Smooth muscle cell (in vitro differentiated cells): ENCODE data around the gene HEMGN. TPM values are rescaled to one million over a fixed set of nuclear protein-coding genes. Genes with fewer than 3 reads are reported as not detected.
"Not testable (repeated sequence)": the region's sequence is repeated elsewhere in the genome, so short reads cannot be mapped to it uniquely, and the experiment has no call there.

Experiments
- DNase-seq: peaks from one replicate; lab custom pipeline; 2025; ENCODE audit not compliant: unreplicated experiment; lab: John Stamatoyannopoulos, UW
- H2AFZ ChIP-seq: fragments of 200-600 bp; sonication (generic); 2 replicates; pipeline ENCODE4 v1.6.0; 2016; ENCODE audit warnings: antibody characterized with exemption, low read depth, mild to moderate bottlenecking
- H3F3A ChIP-seq: fragments of 200-600 bp; sonication (generic); 2 replicates; pipeline ENCODE4 v1.6.0; 2017; ENCODE audit warnings: antibody characterized with exemption, low read depth
- H3K27ac ChIP-seq: fragments of 200-600 bp; sonication (generic); 2 replicates; pipeline ENCODE4 v1.5.1; 2016; ENCODE audit warnings: low read depth, mild to moderate bottlenecking
- H3K27me3 ChIP-seq: fragments of 200-600 bp; sonication (generic); 2 replicates; pipeline ENCODE4 v1.6.1; 2016; ENCODE audit warnings: low read depth, mild to moderate bottlenecking
- H3K36me3 ChIP-seq: fragments of 200-600 bp; sonication (generic); 2 replicates; pipeline ENCODE4 v1.5.1; 2016; ENCODE audit warnings: low read depth
- H3K4me1 ChIP-seq: fragments of 200-600 bp; sonication (generic); 2 replicates; pipeline ENCODE4 v1.5.1; 2016; ENCODE audit warnings: low read depth
- H3K4me2 ChIP-seq: fragments of 200-600 bp; sonication (generic); 2 replicates; pipeline ENCODE4 v1.6.0; 2016; ENCODE audit warnings: mild to moderate bottlenecking
- H3K4me3 ChIP-seq: fragments of 200-600 bp; sonication (generic); 2 replicates; pipeline ENCODE4 v1.5.1; 2016; ENCODE audit warnings: mild to moderate bottlenecking
- H3K79me2 ChIP-seq: fragments of 200-600 bp; sonication (generic); 2 replicates; pipeline ENCODE4 v1.6.0; 2016; ENCODE audit warnings: low read depth, mild to moderate bottlenecking
- H3K9ac ChIP-seq: fragments of 200-600 bp; sonication (generic); 2 replicates; pipeline ENCODE4 v1.6.0; 2016; ENCODE audit warnings: low read depth
- H3K9me3 ChIP-seq: fragments of 200-600 bp; sonication (generic); replicated peaks from 2 replicates; pipeline ENCODE4 v1.5.1; 2016; ENCODE audit warnings: low read depth
- H4K20me1 ChIP-seq: fragments of 200-600 bp; sonication (generic); 2 replicates; pipeline ENCODE4 v1.6.0; 2016; ENCODE audit warnings: low read depth
- CTCF ChIP-seq: fragments of 200-600 bp; sonication (generic); IDR thresholded peaks from 2 replicates; pipeline ENCODE4 v1.5.1; 2017; ENCODE audit warnings: borderline replicate concordance, mild to moderate bottlenecking, antibody characterized with exemption; ENCODE audit not compliant: insufficient read depth, poor library complexity, severe bottlenecking
- WGBS: methylation state at CpG from one replicate; pipeline ENCODE4 v1.1.7; 2016; ENCODE audit warnings: low lambda C conversion rate; 5-methylcytosine and 5-hydroxymethylcytosine counted together
- polyA plus RNA-seq: library from polyadenylated mRNA; unstranded; fragments of >200 nt; fragmentation: Nextera tagmentation; extraction: Ambion mirVana; gene quantifications from 2 replicates; pipeline ENCODE4 v1.2.1, GENCODE V29; 2016
- total RNA-seq: library from RNA; depleted of rRNA; stranded (reverse); fragments of >200 nt; gene quantifications from 2 replicates; pipeline ENCODE4 v1.2.3, GENCODE V29; 2014

Gene HEMGN
- total and polyA plus RNA-seq, 2 experiments from 2014 or later, result not detected

DNA sequence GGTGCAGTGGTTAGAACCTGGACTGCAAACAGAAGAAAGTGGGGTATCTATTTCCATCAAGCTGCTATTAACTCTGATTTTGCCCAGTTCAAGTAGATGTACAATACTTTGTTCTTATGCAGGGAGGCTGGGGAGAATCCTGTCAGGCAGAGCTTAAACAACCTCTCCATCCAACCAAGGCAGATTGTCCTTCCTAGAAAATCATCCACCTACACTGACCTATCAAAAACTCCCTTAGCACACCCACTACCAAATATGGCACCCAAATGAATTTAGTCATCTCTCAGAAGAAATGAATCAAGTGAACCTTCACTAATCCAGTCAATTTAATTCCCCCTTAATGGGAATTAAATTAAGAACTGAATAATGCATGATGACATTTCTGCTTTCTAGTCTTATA lies 18.4 kb upstream of the HEMGN start:
- H3K36me3 ChIP-seq, result no peaks in the 10 kb centered on the region
- TF ChIP-seq CTCF, result no peak
- no peaks in the 10 kb centered on the region for H3K79me2 ChIP-seq
- no peaks in the 10 kb centered on the region for H3F3A ChIP-seq
- no peak for DNase-seq
- H4K20me1 ChIP-seq, result no peaks in the 10 kb centered on the region
- H3K9me3 ChIP-seq, result no peaks in the 10 kb centered on the region
- H3K27me3 ChIP-seq, result peaks cover 24% of the 10 kb centered on the region
- H3K4me1 ChIP-seq, result no peaks in the 10 kb centered on the region
- H2AFZ ChIP-seq, result no peak overlapping the region
- H3K4me2 ChIP-seq, result no peak overlapping the region
- H3K27ac ChIP-seq, result no peak overlapping the region
- H3K9ac ChIP-seq, result no peak overlapping the region
- no peak overlapping the region for H3K4me3 ChIP-seq

- Histone ChIP-seq H3K27ac (no peak overlapping the region), H3K9me3 (no peaks in the 10 kb centered on the region), H3K36me3 (no peaks in the 10 kb centered on the region), H3K27me3 (peaks cover 36% of the 10 kb centered on the region), H2AFZ (no peak overlapping the region), H3F3A (no peaks in the 10 kb centered on the region), H3K79me2 (no peaks in the 10 kb centered on the region), H3K4me3 (no peak overlapping the region), H3K4me1 (no peaks in the 10 kb centered on the region), H4K20me1 (no peaks in the 10 kb centered on the region), H3K4me2 (no peak overlapping the region), H3K9ac (no peak overlapping the region)
- DNase-seq, result no peak
- TF ChIP-seq CTCF, result peak; percentile 40
These were observed 16.6 kb upstream of the HEMGN start for GRCh38 chr9:97954550-97954989.

- 84% methylated on average over 5 of the region's 5 CpGs for WGBS
- not testable (repeated sequence) for H3K4me3 ChIP-seq, H4K20me1 ChIP-seq
These were observed 12.9 kb upstream of the HEMGN start for GRCh38 chr9:97950873-97951272.

GRCh38 chr9:97947094-97947493 lies 9.1 kb upstream of the HEMGN start:
- not testable (repeated sequence) for H3K27ac ChIP-seq, H3K79me2 ChIP-seq, H3K4me3 ChIP-seq, H3K9me3 ChIP-seq, H3K9ac ChIP-seq, H3K4me2 ChIP-seq, H4K20me1 ChIP-seq, H3K36me3 ChIP-seq, H3F3A ChIP-seq, H3K4me1 ChIP-seq, DNase-seq, H2AFZ ChIP-seq
- 53% methylated on average over 2 of the region's 2 CpGs for WGBS
- H3K27me3 ChIP-seq, result peaks cover 63% of the 10 kb centered on the region

More at GRCh38 chr9:97950873-97951272, 12.9 kb upstream of the HEMGN start:
- H3K9ac ChIP-seq, H3K27ac ChIP-seq, H3K9me3 ChIP-seq, H3K79me2 ChIP-seq, H3K36me3 ChIP-seq, DNase-seq, H2AFZ ChIP-seq, H3K4me2 ChIP-seq, H3F3A ChIP-seq, H3K4me1 ChIP-seq: not testable (repeated sequence)
- peaks cover 50% of the 10 kb centered on the region for H3K27me3 ChIP-seq

DNA sequence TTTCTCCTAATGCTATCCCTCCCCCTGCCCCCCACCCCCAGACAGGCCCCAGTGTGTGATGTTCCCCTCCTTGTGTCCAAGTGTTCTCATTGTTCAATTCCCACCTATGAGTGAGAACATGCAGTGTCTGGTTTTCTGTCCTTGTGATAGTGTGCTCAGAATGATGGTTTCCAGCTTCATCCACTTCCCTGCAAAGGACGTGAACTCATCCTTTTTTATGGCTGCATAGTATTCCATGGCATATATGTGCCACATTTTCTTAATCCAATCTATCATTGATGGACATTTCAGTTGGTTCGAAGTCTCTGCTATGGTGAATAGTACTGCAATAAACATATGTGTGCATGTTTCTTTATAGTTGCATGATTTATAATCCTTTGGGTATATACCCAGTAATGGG lies 7.5 kb upstream of the HEMGN start:
- not testable (repeated sequence) for H4K20me1 ChIP-seq, H2AFZ ChIP-seq, H3F3A ChIP-seq, H3K27ac ChIP-seq, H3K4me2 ChIP-seq, H3K9ac ChIP-seq, H3K4me3 ChIP-seq, H3K4me1 ChIP-seq, DNase-seq, H3K36me3 ChIP-seq, H3K9me3 ChIP-seq, H3K79me2 ChIP-seq
- H3K27me3 ChIP-seq, result peaks cover 70% of the 10 kb centered on the region
- 82% methylated on average over 2 of the region's 2 CpGs for WGBS
